ENCODE data around the gene CTU1.
"Not testable (repeated sequence)": the region's sequence is repeated elsewhere in the genome, so short reads cannot be mapped to it uniquely, and the experiment has no call there.

CTU1 gene

DNA sequence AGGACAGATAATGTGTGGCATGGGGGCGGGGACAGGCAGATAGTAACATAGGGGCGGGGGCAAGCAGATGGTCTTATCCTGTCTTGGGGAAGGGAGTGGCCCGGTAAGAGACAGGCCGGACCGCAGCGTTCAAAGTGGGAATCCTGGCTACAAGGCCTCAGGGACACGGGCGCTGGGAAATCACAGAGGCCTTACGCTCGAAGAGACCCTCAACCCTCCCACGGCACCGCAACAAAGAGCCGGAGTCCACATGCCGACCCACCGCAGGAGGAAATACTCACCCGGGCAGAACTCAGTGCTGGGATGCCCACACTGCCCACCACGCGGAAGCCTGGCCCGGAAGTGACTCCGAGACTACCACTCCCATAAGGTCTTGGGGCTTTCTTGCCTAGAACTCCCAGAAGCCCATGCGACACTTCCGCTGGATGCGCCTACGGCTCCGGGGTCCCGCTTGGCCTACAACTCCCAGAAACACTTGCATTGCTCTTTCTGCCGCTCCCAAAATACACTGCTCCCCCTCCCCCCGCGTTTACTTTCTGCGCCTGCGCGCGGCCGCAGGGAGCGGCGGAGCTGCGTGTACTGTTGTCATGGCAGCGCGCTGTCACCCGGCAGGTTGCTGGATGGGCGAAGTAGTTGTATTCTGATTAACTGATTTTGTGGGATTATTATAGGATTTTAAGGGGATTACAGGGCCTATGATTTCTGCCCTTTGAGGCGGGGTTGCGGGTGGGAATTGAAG is at the start of gene CTU1:
Gene CTU1, minus strand, starts transcription at position 344 of the 739 bp plus-strand sequence. CDS start 3,840 bp downstream, outside the sequence.
- DNase-seq = peak; percentile 99

DNA sequence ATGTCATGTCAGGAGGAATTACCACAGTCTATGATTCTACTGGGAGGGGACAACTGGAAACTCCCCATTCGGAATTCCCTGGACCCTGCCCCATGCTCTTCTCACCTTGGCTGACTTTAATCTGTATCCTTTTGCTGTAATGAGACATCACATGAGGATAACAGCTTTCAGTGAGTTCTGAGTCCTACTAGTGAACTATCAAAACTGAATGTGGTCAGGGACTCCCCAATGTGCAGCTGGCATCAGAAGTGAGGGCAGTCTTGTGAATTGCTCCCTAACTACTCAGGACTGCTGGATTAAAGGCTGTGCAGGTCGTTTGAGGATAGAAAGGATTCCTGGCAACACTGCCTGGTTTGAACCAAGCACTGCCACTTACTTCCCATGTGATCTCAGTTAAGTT is 49.1 kb upstream of the CTU1 start:
- DNase-seq = no peak

DNA sequence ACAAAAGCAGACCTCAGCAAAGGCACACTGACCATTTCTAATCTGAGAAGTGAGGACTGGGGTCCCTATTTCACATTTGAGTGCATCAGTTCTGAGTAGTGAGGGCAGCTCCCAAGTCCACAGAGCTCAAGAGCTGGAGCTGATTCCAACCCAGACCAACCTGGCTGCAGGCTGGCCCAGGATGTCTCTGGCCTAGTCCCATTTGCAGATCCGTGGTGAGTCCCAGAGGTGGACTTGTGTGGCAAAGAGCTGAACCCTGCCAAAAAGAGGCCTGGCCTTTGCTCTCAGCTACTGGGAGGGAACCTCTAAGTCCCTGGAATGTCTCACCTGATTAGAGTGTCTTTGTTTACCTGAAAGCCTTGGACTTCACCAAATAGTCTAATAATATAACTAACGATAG is 48.5 kb upstream of the CTU1 start:
- no peak for DNase-seq

DNA sequence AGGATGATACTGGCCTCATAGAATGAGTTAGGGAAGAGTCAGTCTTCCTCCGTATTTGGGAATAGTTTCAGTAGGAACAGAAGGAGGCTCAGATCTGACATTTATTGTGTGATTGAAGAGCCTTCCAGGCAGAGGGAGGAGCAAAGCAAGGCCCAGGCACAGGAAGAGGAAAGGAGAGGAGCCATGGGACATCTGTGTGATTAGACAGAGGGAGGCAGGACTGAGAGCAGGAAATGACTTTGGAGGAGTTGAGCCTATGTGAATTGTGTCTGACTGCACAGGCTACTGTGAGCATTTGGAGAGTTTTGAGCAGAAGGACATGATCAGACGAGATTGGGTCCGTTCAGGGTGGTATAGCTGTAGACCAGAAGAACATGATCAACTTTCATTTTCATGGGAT is 42.4 kb upstream of the CTU1 start:
- DNase-seq = no peak

DNA sequence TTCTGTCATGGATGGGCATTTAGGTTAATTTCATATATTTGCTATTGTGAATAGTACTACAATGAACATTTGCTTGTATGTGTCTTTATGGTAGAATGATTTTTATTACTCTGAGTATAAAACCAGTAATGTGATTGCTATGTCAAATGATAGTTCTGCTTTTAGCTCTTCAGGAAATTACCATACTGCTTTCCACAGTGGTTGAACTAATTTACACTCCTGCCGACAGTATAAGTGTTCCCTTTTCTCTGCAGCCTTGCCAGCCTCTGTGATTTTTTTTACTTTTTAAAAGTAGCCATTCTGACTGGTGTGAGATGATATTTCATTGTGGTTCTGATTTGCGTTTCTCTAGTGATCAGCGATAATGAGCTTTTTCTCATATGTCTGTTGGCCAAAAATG is 40.4 kb upstream of the CTU1 start:
- DNase-seq = no peak

DNA sequence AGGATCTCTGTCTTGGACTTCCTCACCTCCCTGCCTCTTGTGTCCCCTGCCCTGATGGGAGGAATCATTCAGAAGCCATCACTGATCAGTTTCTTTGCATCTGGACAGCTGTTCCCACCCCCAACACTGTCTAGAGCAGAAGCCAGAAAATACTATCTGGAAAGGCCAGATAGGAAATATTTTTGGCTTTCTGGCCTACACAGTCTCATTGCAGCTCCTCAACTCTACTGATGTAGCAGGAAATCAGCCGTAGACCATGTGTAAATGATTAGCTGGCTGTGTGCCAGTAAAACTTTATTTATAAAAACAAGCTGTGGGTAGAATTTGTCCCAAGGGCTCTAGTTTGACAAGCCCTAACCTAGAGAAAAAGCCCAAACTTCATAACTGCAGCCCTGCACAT is 39.5 kb upstream of the CTU1 start:
- no peak for DNase-seq

DNA sequence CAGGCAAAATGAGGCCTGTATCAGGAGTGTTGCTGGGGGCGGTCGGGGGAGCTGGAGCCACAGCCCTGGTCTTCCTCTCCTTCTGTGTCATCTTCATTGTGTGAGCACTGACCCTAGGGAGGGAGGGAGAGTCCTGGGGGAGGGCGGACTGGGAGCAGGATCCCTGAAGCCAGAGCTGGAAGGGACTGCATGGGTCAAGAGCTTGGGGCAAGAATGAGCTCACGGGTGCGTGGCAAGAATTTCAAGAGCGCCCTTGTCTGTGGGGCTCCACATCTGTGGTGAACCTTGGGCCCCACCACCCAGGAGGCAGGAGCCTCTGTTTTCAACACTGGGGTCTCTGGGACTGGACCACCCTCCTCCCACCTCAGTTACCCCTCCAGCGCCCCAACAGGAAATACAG is 38.5 kb upstream of the CTU1 start:
- no peak for DNase-seq

DNA sequence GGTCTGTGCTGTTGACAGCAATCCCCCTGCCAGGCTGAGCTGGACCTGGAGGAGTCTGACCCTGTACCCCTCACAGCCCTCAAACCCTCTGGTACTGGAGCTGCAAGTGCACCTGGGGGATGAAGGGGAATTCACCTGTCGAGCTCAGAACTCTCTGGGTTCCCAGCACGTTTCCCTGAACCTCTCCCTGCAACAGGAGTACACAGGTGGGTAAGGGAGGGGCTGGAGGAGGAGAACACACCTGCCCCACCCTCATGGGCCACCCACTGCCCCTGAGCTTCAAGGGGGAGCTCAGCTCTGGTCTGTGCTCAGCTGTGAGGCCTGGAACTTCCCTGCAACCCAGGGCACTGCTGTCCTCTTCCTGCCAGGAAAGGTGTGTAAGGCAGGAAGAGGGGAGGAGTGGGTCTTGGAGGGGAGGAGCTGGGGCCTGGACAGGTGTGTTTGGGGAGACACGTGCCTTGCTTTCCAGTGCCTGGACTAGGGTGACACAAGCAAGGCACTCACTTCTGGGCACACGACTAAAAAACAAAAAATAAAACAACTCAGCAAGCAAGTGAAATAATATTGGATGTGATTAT is 37.8 kb upstream of the CTU1 start:
- no peak for DNase-seq

DNA sequence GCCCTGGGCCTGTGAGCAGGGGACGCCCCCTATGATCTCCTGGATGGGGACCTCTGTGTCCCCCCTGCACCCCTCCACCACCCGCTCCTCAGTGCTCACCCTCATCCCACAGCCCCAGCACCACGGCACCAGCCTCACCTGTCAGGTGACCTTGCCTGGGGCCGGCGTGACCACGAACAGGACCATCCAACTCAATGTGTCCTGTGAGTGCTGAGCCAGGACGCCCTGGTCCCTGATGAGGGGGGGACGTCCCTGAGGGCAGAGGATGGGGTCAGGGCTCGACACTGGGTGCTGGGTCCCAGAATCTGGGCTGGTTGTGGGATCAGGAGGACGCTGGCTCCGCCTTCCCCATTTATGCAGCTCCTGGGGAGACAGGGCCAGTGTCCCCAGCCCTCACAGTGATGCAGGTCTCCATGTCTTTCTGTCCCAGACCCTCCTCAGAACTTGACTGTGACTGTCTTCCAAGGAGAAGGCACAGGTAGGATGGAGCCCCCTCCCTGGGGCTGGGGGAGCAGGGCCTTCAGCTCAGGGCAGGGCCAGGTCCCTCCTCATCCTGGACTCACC is 36.4 kb upstream of the CTU1 start:
- no peak for DNase-seq

DNA sequence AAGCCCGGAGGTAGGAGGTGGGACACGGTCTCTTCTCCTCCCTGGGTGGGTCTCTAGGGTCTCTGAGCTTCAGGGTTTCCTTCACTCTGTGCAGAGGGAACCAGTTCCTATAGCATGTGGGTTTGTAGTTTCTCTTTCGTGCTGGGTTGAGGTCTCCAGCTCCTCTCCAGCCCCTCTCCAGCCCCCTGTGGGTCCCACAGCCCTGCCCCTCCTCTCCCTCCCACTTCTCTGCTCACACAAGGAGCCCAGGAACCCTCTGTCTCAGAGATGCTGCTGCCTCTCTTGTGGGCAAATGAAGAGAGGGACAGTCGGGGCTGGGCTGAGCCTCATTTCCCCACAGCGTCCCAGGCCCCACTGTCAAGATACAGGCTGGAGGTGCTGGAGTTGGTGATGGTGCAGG is 35.3 kb upstream of the CTU1 start:
- DNase-seq = no peak

DNA sequence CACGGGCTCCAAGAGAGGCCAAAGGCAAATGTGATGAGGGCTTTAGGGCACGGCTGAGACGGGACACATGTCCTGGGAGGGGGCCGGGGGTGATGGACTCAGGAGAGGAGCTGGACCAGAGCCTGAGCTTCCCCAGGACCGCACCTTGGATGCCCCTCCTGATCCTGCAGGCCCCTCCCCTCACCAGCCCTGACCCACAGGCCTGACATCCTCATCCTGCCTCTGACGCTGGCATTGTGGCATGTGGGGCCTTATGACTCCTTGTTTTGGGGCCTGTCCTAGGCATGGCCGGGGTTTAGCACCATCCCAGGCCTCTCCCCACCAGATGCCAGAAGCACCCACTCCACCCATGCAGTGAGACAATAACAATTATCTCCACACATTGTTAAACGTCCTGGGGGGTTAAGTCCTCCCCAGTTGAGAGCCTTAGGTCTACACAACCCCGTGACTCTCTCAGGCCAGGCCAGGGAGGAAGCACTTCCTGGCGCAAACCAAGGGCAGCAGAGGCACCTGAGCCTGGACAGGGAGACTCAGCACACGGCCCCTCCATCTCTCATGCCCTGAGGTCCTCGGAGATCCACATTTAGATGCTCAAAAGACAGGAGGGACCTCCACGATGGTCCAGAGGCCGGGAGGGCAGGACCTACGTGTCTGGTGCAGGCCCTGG is 34.7 kb upstream of the CTU1 start:
- not testable (repeated sequence) for DNase-seq

DNA sequence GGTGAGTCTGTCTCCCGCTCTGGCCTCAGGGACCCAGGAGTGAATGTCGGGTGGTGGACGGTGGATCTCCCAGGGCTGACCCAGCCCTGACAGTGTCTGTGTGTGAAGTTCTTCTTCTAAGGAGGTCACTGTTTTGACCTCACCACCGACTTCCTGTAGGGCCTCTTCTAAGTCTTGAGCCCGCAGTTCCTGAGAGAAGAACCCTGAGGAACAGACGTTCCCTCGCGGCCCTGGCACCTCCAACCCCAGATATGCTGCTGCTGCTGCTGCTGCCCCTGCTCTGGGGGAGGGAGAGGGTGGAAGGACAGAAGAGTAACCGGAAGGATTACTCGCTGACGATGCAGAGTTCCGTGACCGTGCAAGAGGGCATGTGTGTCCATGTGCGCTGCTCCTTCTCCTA is 33.9 kb upstream of the CTU1 start, which contains the start of gene SIGLEC7:
Gene SIGLEC7, plus strand, starts transcription at position 183 of the 400 bp plus-strand sequence. Its CDS starts 69 bp downstream, at position 252.
- DNase-seq = no peak

DNA sequence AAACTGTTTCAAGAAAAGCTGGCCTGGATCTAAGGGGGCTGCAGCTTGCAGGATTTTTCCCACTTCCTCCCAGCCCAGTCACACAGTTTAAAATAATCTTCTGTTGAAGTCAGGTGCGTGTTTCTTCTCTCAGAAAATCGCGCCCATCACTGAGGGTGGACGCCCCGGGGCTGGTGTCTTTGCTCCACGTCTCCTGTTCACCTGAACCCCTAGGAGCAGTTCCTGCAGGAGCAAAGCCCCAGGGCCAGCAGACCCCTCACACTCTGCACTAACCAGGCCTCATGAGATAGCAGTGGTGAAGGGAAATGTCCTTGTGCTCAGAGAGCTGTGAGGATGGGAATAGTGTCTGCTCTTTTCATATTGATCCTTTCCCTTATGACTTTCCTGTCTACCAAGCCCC is 33.0 kb upstream of the CTU1 start:
- DNase-seq = no peak

DNA sequence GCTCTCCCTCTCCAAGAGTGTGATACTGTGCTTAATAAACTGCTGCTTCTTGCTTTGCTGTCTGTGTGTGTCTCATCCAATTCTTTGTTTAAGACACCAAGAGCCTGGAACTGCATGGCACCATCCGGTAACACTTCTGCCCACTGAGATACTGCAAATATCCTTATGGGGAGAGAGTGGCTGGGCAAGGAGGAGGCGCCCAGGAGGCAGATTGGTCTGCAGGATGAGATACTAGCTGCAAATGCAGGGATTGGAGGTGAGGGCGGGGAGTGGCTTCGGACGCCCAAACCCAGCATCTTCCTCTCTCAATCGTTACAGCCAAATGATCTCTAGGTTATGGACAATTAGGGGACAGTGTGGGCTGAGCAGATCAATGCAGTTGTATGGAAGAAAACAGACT is 32.2 kb upstream of the CTU1 start:
- DNase-seq = no peak

DNA sequence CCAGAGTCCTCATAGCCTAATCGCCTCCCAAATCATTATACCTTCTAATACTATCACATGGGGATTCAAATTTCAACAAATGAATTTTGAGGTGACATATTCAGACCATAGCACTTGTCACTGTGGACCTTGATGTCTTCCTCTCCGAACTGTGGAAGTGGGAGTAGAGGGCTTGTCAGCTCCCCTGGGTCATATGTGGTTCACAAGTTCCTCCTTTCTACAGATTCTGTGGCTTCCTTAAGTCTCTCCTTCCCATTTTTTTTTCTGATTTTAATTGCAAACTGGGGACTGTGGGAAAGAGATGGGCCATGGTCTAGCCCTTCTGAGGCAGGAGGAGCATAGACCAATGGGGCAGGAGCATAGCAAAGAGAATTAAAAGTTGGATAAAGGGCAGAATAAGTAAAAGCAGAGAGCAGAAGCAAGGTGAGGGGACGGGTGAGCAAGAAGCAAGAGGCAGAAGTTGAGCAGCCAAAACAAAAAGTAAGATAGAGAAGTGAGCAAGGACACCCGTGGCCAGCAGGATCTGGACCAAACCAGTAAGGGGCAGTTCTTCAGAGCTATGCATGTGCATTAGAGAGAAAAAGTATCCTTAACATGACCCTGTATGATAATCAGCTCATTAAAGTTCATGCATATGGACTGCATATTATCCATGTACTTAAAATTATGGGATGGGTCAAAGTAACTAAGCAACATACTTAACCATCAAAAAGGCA is 31.2 kb upstream of the CTU1 start:
- DNase-seq = no peak

DNA sequence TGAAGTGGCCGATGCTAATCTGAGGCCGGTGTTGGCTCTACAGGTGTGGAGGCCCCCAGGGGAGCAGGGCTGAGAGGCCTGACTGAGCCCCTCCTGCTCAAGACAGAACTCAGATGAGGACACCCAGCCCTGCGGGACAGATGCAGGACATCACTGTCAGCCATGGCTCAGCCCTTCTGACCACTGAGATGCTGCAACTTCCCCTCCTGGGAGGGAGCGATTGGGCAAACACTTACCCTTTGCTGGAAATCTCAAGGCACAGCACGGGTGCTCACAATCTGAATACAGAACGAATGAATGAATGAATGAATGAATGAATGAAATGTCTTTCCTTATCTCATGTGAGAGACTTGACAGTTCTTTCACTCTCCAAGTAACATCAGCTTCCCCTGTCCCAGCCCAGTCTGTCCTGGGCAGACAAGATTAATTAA is 30.4 kb upstream of the CTU1 start:
- DNase-seq = no peak

DNA sequence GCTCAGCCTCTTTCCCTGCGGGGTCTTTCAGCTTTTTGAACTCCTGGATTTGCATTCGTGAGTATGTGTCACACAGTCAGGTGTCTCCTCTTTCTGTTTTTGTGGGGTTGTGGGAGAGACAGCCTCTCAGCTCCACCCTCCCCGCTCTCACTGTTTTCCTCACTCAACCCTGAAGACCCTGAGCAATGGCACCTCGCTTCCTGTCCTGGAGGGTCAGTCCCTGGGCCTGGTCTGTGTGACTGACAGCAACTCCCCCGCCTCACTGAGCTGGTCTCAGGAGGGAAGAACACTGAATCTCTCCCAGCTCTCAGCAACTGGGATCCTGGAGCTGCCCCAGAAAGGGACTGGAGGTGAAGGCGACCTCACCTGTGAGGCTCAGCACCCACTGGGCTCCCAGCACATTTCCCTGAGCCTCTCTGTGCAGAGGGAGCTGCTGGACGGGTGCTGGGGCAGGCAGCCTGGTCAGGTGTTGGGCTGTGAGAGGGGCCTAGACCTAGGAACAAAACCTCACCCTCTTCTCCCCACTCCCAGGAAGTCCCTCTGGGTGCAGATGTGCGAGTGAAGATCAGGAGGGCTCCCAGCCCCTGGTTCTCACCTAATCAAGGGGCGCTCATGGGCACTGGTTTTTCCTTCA is 29.7 kb upstream of the CTU1 start:
- no peak for DNase-seq

DNA sequence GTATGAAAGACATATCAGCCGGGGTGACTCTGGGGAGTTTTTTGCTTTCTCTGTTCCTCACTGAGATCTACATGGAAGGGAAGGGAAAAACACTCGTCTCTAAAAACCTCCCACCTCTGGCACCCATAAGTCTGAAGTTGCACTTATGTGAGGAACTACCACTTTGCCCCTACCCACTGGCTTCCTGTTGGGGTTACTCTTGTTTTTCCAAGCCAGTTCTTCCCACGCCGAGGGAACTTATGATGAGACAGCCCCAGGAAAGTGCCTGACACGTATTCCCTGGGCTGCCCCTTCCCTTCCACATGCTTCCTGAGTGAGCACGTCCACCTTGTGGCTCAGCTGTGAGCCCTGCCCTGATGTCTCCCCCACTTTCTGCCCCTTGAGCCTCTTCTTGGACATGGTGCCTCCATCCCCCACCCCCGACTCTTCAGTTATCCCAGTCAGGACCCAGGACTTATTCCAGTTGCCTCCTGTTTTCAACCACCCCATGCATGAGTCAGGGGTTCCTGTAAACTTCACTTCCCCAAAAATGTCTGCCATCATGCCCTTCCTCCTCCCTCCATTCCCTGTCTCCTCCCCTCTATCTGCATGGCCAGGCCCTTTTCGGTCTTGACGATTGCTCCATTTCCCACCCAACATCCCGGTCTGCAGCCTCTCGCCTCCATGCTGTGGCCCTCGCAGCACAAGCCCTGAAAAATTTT is 28.8 kb upstream of the CTU1 start:
- no peak for DNase-seq

DNA sequence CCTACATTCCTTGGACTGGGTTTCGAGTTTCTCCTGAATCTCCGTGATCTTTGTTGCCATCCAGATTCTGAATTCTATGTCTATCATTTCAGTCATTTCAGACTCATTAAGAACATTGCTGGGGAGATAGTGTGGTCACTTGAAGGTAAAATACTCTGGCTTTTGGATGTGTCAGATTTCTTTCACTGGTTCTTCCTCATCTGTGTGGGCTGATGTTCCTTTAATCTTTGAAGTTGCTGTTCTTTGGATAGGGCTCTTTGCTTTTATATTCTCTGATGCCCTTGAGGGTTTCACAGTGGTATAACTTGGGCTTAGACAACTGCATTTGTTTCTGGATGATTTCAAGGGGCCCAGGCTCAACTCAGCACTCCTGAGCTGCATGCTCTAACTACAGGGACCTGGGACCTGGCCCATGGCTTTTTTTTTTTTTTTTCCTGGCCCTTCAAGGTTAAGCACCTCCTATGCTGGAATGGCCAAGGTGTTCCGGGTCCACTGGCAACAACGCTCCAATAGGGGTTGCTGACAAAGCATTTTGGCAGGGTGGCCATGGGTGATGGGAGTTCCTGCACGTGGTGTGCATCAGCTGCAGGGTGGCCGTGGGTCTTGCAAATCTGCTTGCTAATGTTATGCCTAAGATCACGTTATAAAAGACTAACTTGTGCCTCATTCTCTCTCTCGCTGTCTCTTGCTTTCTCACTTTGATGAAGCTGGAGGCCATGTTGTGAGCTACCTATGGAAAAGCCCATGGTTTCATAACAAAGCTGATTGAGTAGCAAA is 28.0 kb upstream of the CTU1 start:
- DNase-seq = no peak

DNA sequence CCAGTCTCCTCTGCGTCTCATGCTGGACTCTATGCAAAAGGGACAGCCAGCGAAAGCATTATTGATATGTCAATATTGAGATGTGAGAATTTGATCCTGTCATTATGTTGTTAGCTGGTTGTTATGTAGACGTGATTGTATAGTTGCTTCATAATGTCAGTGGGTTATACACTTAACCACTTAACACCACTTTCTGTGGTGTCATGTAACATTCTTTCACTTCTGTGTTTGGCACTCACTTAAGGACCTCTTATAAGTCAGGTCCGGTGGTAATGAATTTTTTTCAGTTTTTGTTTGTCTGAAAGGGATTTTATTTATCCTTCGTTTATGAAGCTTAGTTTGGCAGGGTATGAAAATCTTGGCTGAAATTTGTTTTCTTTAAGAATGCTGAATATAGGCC is 26.8 kb upstream of the CTU1 start:
- DNase-seq = no peak

All from activated gamma-delta T cell treated with Interleukin-2 at 50 U/mL for 16 hours (primary cell).